HepG2 (cell line): ENCODE measurements around the gene XRCC5. TPM values are rescaled to one million over a fixed set of nuclear protein-coding genes. Genes with fewer than 3 reads are reported as not detected.
A peak's percentile ranks its signal among the peaks of the same experiment; 100 is the strongest.

Source experiments
- BCL3 ChIP-seq: sonication (generic); formaldehyde crosslinking; IDR thresholded peaks from 2 replicates; pipeline ENCODE4 v1.5.1; 2020; ENCODE audit warnings: mild to moderate bottlenecking, missing genetic modification reagents, moderate library complexity
- ELF3 ChIP-seq: IDR thresholded peaks from 2 replicates; pipeline ENCODE4 v1.6.1; 2016; ENCODE audit warnings: missing genetic modification reagents, missing compliant biosample characterization
- ERF ChIP-seq: IDR thresholded peaks from 2 replicates; pipeline ENCODE4 v1.6.1; 2018; ENCODE audit warnings: missing biosample characterization, missing genetic modification reagents
- GFI1 ChIP-seq: sonication (generic); formaldehyde crosslinking; IDR thresholded peaks from 2 replicates; pipeline ENCODE4 v1.5.0; 2020; ENCODE audit warnings: missing genetic modification reagents, mild to moderate bottlenecking, borderline replicate concordance
- KDM3A ChIP-seq: IDR thresholded peaks from 2 replicates; pipeline ENCODE4 v1.6.1; 2018; ENCODE audit warnings: low read depth, missing compliant biosample characterization
- MAX ChIP-seq: IDR thresholded peaks from 2 replicates; pipeline ENCODE4 v1.6.1; 2012; ENCODE audit warnings: inconsistent platforms
- MTF1 ChIP-seq: sonication (generic); formaldehyde crosslinking; IDR thresholded peaks from 2 replicates; pipeline ENCODE4 v1.5.0; 2020; ENCODE audit warnings: missing genetic modification reagents
- NFKBIZ ChIP-seq: IDR thresholded peaks from 2 replicates; pipeline ENCODE4 v1.6.1; 2018; ENCODE audit warnings: missing genetic modification reagents, missing compliant biosample characterization
- NR2F2 ChIP-seq: IDR thresholded peaks from 2 replicates; pipeline ENCODE4 v1.6.1; 2012; ENCODE audit warnings: low read depth, inconsistent platforms, borderline replicate concordance
- PAXIP1 ChIP-seq: sonication (generic); formaldehyde crosslinking; conservative IDR thresholded peaks from 2 replicates; pipeline ENCODE4 v1.4.0; 2020; ENCODE audit warnings: mild to moderate bottlenecking, missing genetic modification reagents, moderate library complexity
- PITX1 ChIP-seq: sonication (generic); formaldehyde crosslinking; IDR thresholded peaks from 2 replicates; pipeline ENCODE4 v1.5.1; 2020; ENCODE audit warnings: mild to moderate bottlenecking, missing genetic modification reagents
- RBAK ChIP-seq: sonication (generic); formaldehyde crosslinking; IDR thresholded peaks from 2 replicates; pipeline ENCODE4 v1.5.1; 2020; ENCODE audit warnings: mild to moderate bottlenecking, missing genetic modification reagents
- RNF2 ChIP-seq: fragments of 450-650 bp; conservative IDR thresholded peaks from 2 replicates; pipeline ENCODE4 v1.6.1; 2016; ENCODE audit warnings: low read depth
- SMYD3 ChIP-seq: sonication (generic); formaldehyde crosslinking; IDR thresholded peaks from 2 replicates; pipeline ENCODE4 v1.8.1; 2023; ENCODE audit warnings: mild to moderate bottlenecking, missing genetic modification reagents
- SNAPC2 ChIP-seq: sonication (generic); formaldehyde crosslinking; IDR thresholded peaks from 2 replicates; pipeline ENCODE4 v1.8.1; 2022; ENCODE audit warnings: mild to moderate bottlenecking, missing genetic modification reagents
- SRF ChIP-seq: IDR thresholded peaks from 2 replicates; pipeline ENCODE4 v1.6.1; 2011; ENCODE audit warnings: mild to moderate bottlenecking, low read depth, low read length, moderate library complexity
- ZNF24 ChIP-seq: fragments of 450-650 bp; IDR thresholded peaks from 2 replicates; pipeline ENCODE4 v1.6.1; 2017; ENCODE audit warnings: antibody characterized with exemption, mild to moderate bottlenecking
- ZNF281 ChIP-seq: sonication (generic); formaldehyde crosslinking; IDR thresholded peaks from 2 replicates; pipeline ENCODE4 v1.4.0; 2020; ENCODE audit warnings: missing genetic modification reagents, borderline replicate concordance
- ZNF30 ChIP-seq: sonication (generic); formaldehyde crosslinking; IDR thresholded peaks from 2 replicates; pipeline ENCODE4 v1.5.0; 2020; ENCODE audit warnings: mild to moderate bottlenecking, missing genetic modification reagents
- polyA plus RNA-seq, 8 experiments: library from polyadenylated mRNA; depleted of rRNA in 3 of 8; stranded (reverse) in 7 of 8; unstranded in 1 of 8; fragments of >200 nt; fragmentation: Illumina TruSeq in 4 of 8; extraction: Trizol in 4 of 8; gene quantifications; 2 replicates each; pipeline versions ENCODE4 v1.2.1 to v1.2.3, GENCODE V29; 2011 to 2016; ENCODE audit warnings: low read depth in 4 of 8, missing spikeins in 1 of 8, mixed read lengths in 1 of 8; ENCODE audit not compliant: insufficient read depth in 1 of 8
- total RNA-seq, 5 experiments: library from RNA; depleted of rRNA; stranded (reverse); fragments of >200 nt; fragmentation: Illumina TruSeq; extraction: Trizol; gene quantifications; 2 replicates each; pipeline ENCODE4 v1.2.3, GENCODE V29; 2016; ENCODE audit warnings: low read depth in 1 of 5

Gene XRCC5
- total and polyA plus RNA-seq, 2 of the 13 experiments (the other 11 are each of a cell fraction or from before 2014, with no cell fraction given), result 264 to 454 TPM

- no peak for TF ChIP-seq MTF1 (CRISPR knock-in tag)
- peak; percentile 45; the same call in 1 of the 2 replicates for TF ChIP-seq PAXIP1
- 0 out of 2 replicates have a peak, but pooled peaks have one; percentile 32 for TF ChIP-seq RBAK (CRISPR knock-in tag)
- TF ChIP-seq RNF2, result no peak
- no peak; the same call in 1 of the 2 replicates for TF ChIP-seq NR2F2
- peak; percentile 56 for TF ChIP-seq MAX
- TF ChIP-seq GFI1 (CRISPR knock-in tag), result no peak
- no peak for TF ChIP-seq NFKBIZ (CRISPR knock-in tag)
- no peak for TF ChIP-seq SRF
- TF ChIP-seq SNAPC2 (CRISPR knock-in tag), result no peak
- TF ChIP-seq ERF, result 0 out of 2 replicates have a peak, but pooled peaks have one; percentile 26
- TF ChIP-seq KDM3A (CRISPR knock-in tag), result no peak
- TF ChIP-seq ZNF30 (CRISPR knock-in tag), result no peak
- TF ChIP-seq ZNF24, result no peak
- TF ChIP-seq BCL3 (CRISPR knock-in tag), result no peak
- peak; percentile 43; the same call in 1 of the 2 replicates for TF ChIP-seq PITX1 (CRISPR knock-in tag)
- TF ChIP-seq ZNF281 (CRISPR knock-in tag), result peak; percentile 94
- TF ChIP-seq ELF3, result no peak
- TF ChIP-seq SMYD3, result no peak
Observed at GRCh38 chr2:216083464-216084281, 25.5 kb upstream of the XRCC5 start (continued).
